ENCODE data around the gene CPA2.

- TF ChIP-seq CTCF (IDR thresholded peaks at IDR 0.05; ENCODE audit: poor library complexity) = no peak
- TF ChIP-seq EZH2 (IDR thresholded peaks at IDR 0.05; ENCODE audit: borderline replicate concordance) = no peak
- TF ChIP-seq EZH2phosphoT487 (IDR thresholded peaks at IDR 0.05; ENCODE audit: low read depth, severe bottlenecking, unreplicated experiment) = no peak
Observed at GRCh38 chr7:130218806-130219620, 47.6 kb upstream of the CPA2 start.

All from hepatocyte (in vitro differentiated cells).